ENCODE data around the gene REXO5.

The REXO5 gene

GRCh38 chr16:20806168-20807050 is at the start of gene REXO5, which contains the start of gene ERI2:
TSS of gene REXO5 (plus strand) at chr16:20806527. CDS start at chr16:20806954, 427 bp downstream.
TSS of gene ERI2 (minus strand) at chr16:20806472. CDS start at chr16:20806430, 42 bp downstream.
- Histone ChIP-seq H3K79me2 (ENCODE audit: low read length) (peaks cover 7% of the 10 kb centered on the region), H3K27me3 (ENCODE audit: low read depth, low read length) (no peaks in the 10 kb centered on the region), H3K9me3 (ENCODE audit: insufficient read depth, low read length) (no peaks in the 10 kb centered on the region), H3K4me1 (ENCODE audit: low read length) (peaks cover 7% of the 10 kb centered on the region), H3K4me2 (ENCODE audit: low read length) (peak within 1 kb of the TSS; percentile 76), H3K4me3 (ENCODE audit: low read length) (peak within 1 kb of the TSS; percentile 92), H4K20me1 (ENCODE audit: insufficient read depth, low read length) (no peaks in the 10 kb centered on the region), H2AFZ (ENCODE audit: low read depth, low read length) (peak within 1 kb of the TSS; percentile 95), H3K9ac (ENCODE audit: low read length) (peak within 1 kb of the TSS; percentile 88), H3K27ac (ENCODE audit: low read length) (peak within 1 kb of the TSS; percentile 75), H3K36me3 (replicated peaks; ENCODE audit: low read depth, low read length) (no peaks in the 10 kb centered on the region)
- TF ChIP-seq EZH2phosphoT487 (IDR thresholded peaks at IDR 0.05; ENCODE audit: low read depth): no peak
- TF ChIP-seq CTCF (IDR thresholded peaks at IDR 0.05; ENCODE audit: low read depth, low read length): peak; percentile 54

- no peak overlapping the region for H3K27ac ChIP-seq (ENCODE audit: low read length)
- no peak overlapping the region for H3K9ac ChIP-seq (ENCODE audit: low read length)
- no peaks in the 10 kb centered on the region for H3K9me3 ChIP-seq (ENCODE audit: insufficient read depth, low read length)
- H3K27me3 ChIP-seq (ENCODE audit: low read depth, low read length): no peaks in the 10 kb centered on the region
- no peak overlapping the region for H3K4me2 ChIP-seq (ENCODE audit: low read length)
- H3K4me3 ChIP-seq (ENCODE audit: low read length): no peak overlapping the region
- peaks cover 18% of the 10 kb centered on the region for H3K4me1 ChIP-seq (ENCODE audit: low read length)
- no peaks in the 10 kb centered on the region for H3K79me2 ChIP-seq (ENCODE audit: low read length)
- no peaks in the 10 kb centered on the region for H3K36me3 ChIP-seq (replicated peaks; ENCODE audit: low read depth, low read length)
- H2AFZ ChIP-seq (ENCODE audit: low read depth, low read length): no peak overlapping the region
- no peaks in the 10 kb centered on the region for H4K20me1 ChIP-seq (ENCODE audit: insufficient read depth, low read length)
- TF ChIP-seq EZH2phosphoT487 (IDR thresholded peaks at IDR 0.05; ENCODE audit: low read depth): no peak
- no peak for TF ChIP-seq CTCF (IDR thresholded peaks at IDR 0.05; ENCODE audit: low read depth, low read length)
Measured at GRCh38 chr16:20760346-20760745, 46.0 kb upstream of the REXO5 start.

- no peak overlapping the region for H3K27ac ChIP-seq (ENCODE audit: low read length)
- no peaks in the 10 kb centered on the region for H4K20me1 ChIP-seq (ENCODE audit: insufficient read depth, low read length)
- no peak overlapping the region for H3K4me3 ChIP-seq (ENCODE audit: low read length)
- H3K27me3 ChIP-seq (ENCODE audit: low read depth, low read length): no peaks in the 10 kb centered on the region
- no peaks in the 10 kb centered on the region for H3K79me2 ChIP-seq (ENCODE audit: low read length)
- H3K4me1 ChIP-seq (ENCODE audit: low read length): peaks cover 18% of the 10 kb centered on the region
- TF ChIP-seq EZH2phosphoT487 (IDR thresholded peaks at IDR 0.05; ENCODE audit: low read depth): no peak
- no peak for TF ChIP-seq CTCF (IDR thresholded peaks at IDR 0.05; ENCODE audit: low read depth, low read length)
- no peaks in the 10 kb centered on the region for H3K9me3 ChIP-seq (ENCODE audit: insufficient read depth, low read length)
- no peaks in the 10 kb centered on the region for H3K36me3 ChIP-seq (replicated peaks; ENCODE audit: low read depth, low read length)
- no peak overlapping the region for H2AFZ ChIP-seq (ENCODE audit: low read depth, low read length)
- H3K9ac ChIP-seq (ENCODE audit: low read length): no peak overlapping the region
- H3K4me2 ChIP-seq (ENCODE audit: low read length): no peak overlapping the region
Measured at GRCh38 chr16:20761175-20761574, 45.2 kb upstream of the REXO5 start.

GRCh38 chr16:20762404-20763123 is 43.8 kb upstream of the REXO5 start:
- Histone ChIP-seq H3K27ac (ENCODE audit: low read length) (peak overlapping the region; percentile 83), H3K36me3 (replicated peaks; ENCODE audit: low read depth, low read length) (no peaks in the 10 kb centered on the region), H3K9me3 (ENCODE audit: insufficient read depth, low read length) (no peaks in the 10 kb centered on the region), H3K4me3 (ENCODE audit: low read length) (peak overlapping the region; percentile 71), H4K20me1 (ENCODE audit: insufficient read depth, low read length) (no peaks in the 10 kb centered on the region), H3K9ac (ENCODE audit: low read length) (peak overlapping the region; percentile 66; the same call in 1 of the 2 replicates), H3K4me2 (ENCODE audit: low read length) (peak overlapping the region; percentile 86), H3K79me2 (ENCODE audit: low read length) (no peaks in the 10 kb centered on the region), H3K4me1 (ENCODE audit: low read length) (peaks cover 18% of the 10 kb centered on the region), H3K27me3 (ENCODE audit: low read depth, low read length) (no peaks in the 10 kb centered on the region), H2AFZ (ENCODE audit: low read depth, low read length) (no peak overlapping the region)
- no peak for TF ChIP-seq CTCF (IDR thresholded peaks at IDR 0.05; ENCODE audit: low read depth, low read length)
- no peak for TF ChIP-seq EZH2phosphoT487 (IDR thresholded peaks at IDR 0.05; ENCODE audit: low read depth)

Measured in OCI-LY3 (cell line).